Measurements from ENCODE around the gene RABGAP1.

DNA sequence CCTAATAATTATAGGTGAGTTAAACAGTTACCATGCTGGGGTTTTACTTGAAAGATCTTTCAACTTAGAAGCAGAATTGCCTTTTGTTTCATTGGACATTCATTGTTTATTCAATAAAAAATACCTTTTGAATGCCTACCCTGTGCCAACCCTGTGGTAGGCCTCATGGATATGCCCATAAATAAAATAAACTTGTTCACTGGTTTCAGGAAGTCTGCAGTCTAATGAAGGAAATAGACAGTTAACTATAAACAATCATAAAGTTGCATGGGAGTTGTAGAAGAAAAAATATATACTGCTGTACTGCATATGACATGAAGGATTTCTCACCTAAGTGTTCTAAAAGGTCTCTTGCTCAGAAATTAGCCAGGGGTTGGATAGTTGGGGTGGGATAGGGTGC lies 87.3 kb downstream of the RABGAP1 start:
- TF ChIP-seq POLR2A (IDR thresholded peaks at IDR 0.05; ENCODE audit: low read length) (no peak), GATA1 (IDR thresholded peaks at IDR 0.05; ENCODE audit: low read depth, low read length) (no peak)

Measured in erythroblast (primary cell).